Ishikawa (cell line): ENCODE measurements around the gene USP1.

ENCODE experiments used
- CEBPB ChIP-seq: IDR thresholded peaks from 2 replicates; pipeline ENCODE4 v1.6.1; 2012
- CREB1 ChIP-seq: IDR thresholded peaks from 2 replicates; pipeline ENCODE4 v1.6.1; 2012; ENCODE audit warnings: low read depth
- EGR1 ChIP-seq: IDR thresholded peaks from 2 replicates; pipeline ENCODE4 v1.6.1; 2012
- EP300 ChIP-seq: IDR thresholded peaks from 2 replicates; pipeline ENCODE4 v1.6.1; 2012; ENCODE audit warnings: borderline replicate concordance
- FOXM1 ChIP-seq: IDR thresholded peaks from 2 replicates; pipeline ENCODE4 v1.6.1; 2012; ENCODE audit warnings: low read depth, borderline replicate concordance
- NFIC ChIP-seq: IDR thresholded peaks from 2 replicates; pipeline ENCODE4 v1.6.1; 2012
- RAD21 ChIP-seq: IDR thresholded peaks from 2 replicates; pipeline ENCODE4 v1.6.1; 2012; ENCODE audit warnings: low read depth
- TAF1 ChIP-seq: IDR thresholded peaks from 2 replicates; pipeline ENCODE4 v1.6.1; 2012; ENCODE audit warnings: low read depth, mild to moderate bottlenecking
- TCF12 ChIP-seq: IDR thresholded peaks from 2 replicates; pipeline ENCODE4 v1.6.1; 2012; ENCODE audit warnings: low read depth
- TEAD4 ChIP-seq: IDR thresholded peaks from 2 replicates; pipeline ENCODE4 v1.6.1; 2012
- YY1 ChIP-seq: IDR thresholded peaks from 2 replicates; pipeline ENCODE4 v1.6.1; 2012; ENCODE audit warnings: low read depth
- ZBTB7A ChIP-seq: IDR thresholded peaks from 2 replicates; pipeline ENCODE4 v1.6.1; 2012; ENCODE audit warnings: low read depth
- TF ChIP-seq, protein P1 (sequence below): IDR thresholded peaks from 2 replicates; pipeline ENCODE4 v1.6.1; 2012
- TF ChIP-seq, protein P2 (sequence below): IDR thresholded peaks from 2 replicates; pipeline ENCODE4 v1.6.1; 2012; ENCODE audit warnings: low read depth, mild to moderate bottlenecking
- TF ChIP-seq, protein P3 (sequence below): IDR thresholded peaks from 2 replicates; pipeline ENCODE4 v1.6.1; 2012

The USP1 gene

DNA sequence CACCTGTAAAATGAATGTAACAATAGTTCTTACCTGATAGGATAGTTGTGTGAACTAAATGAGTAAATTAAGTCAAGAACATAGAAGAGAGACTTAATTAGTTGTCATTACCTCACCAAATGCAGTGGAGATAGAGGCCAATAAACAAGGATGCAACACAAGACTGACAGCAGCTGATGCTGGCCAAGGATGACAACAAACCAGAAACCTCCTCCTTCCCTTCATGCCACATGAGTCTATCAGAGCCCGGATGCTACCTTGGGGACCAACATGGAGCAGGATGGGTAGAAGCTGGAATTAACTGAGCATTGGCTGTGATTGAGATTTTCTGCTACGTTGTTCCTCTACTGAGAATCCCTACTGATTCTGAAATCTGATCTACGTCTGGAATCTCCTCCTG is 30.3 kb upstream of the USP1 start:
- TF ChIP-seq YY1 (no peak), ZBTB7A (no peak), RAD21 (no peak), TCF12 (no peak)
- TF ChIP-seq, protein P1, sequence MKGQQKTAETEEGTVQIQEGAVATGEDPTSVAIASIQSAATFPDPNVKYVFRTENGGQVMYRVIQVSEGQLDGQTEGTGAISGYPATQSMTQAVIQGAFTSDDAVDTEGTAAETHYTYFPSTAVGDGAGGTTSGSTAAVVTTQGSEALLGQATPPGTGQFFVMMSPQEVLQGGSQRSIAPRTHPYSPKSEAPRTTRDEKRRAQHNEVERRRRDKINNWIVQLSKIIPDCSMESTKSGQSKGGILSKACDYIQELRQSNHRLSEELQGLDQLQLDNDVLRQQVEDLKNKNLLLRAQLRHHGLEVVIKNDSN: no peak

DNA sequence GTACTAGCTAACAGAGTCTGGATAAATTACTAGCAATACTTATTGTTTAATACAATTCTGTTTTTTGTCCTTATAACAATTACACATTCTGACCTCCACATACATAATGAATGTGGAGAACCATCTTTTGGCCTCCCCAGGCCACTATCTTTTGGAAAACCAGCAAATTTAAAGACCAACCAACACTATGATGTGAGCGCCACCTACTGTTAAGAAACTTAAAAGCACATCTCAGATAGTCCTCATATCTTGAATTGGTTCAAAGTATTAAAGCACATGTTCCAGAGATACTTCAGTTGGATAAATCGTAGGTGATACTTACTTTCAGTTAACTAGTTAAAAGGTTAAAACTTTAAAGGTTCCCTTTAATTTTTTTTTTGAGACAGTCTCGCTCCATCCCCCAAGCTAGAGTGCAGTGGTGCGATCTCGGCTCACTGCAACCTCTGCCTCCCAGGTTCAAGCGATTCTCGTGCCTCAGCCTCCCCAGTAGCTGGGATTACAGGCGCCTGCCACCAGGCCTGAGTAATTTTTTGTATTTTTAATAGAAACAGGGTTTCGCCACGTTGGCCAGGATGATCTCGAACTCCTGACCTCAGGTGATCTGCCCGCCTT is 29.3 kb upstream of the USP1 start:
- TF ChIP-seq ZBTB7A: no peak
- peak; percentile 95 for TF ChIP-seq RAD21

DNA sequence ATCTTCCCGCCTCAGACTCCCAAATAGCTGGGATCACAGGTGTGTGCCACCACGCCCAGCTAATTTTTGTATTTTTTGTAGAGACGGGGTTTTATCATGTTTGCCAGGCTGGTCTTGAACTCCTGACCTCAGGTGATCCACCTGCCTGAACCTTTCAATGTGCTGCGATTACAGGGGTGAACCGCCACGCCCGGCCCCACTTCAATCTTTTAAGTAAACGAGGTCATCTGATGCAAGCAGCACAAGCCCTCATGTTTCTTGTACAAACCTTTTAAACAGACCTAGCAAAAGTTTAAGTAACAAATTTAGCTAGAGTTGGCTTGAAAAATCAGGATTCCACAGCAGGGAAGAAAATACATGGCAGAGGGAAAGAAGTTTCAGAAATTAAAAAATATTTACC is 21.2 kb upstream of the USP1 start:
- TF ChIP-seq EGR1: no peak
- TF ChIP-seq ZBTB7A: no peak
- TF ChIP-seq, protein P2, sequence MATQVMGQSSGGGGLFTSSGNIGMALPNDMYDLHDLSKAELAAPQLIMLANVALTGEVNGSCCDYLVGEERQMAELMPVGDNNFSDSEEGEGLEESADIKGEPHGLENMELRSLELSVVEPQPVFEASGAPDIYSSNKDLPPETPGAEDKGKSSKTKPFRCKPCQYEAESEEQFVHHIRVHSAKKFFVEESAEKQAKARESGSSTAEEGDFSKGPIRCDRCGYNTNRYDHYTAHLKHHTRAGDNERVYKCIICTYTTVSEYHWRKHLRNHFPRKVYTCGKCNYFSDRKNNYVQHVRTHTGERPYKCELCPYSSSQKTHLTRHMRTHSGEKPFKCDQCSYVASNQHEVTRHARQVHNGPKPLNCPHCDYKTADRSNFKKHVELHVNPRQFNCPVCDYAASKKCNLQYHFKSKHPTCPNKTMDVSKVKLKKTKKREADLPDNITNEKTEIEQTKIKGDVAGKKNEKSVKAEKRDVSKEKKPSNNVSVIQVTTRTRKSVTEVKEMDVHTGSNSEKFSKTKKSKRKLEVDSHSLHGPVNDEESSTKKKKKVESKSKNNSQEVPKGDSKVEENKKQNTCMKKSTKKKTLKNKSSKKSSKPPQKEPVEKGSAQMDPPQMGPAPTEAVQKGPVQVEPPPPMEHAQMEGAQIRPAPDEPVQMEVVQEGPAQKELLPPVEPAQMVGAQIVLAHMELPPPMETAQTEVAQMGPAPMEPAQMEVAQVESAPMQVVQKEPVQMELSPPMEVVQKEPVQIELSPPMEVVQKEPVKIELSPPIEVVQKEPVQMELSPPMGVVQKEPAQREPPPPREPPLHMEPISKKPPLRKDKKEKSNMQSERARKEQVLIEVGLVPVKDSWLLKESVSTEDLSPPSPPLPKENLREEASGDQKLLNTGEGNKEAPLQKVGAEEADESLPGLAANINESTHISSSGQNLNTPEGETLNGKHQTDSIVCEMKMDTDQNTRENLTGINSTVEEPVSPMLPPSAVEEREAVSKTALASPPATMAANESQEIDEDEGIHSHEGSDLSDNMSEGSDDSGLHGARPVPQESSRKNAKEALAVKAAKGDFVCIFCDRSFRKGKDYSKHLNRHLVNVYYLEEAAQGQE: no peak
- no peak for TF ChIP-seq RAD21
- no peak for TF ChIP-seq EP300
- TF ChIP-seq, protein P1: no peak

DNA sequence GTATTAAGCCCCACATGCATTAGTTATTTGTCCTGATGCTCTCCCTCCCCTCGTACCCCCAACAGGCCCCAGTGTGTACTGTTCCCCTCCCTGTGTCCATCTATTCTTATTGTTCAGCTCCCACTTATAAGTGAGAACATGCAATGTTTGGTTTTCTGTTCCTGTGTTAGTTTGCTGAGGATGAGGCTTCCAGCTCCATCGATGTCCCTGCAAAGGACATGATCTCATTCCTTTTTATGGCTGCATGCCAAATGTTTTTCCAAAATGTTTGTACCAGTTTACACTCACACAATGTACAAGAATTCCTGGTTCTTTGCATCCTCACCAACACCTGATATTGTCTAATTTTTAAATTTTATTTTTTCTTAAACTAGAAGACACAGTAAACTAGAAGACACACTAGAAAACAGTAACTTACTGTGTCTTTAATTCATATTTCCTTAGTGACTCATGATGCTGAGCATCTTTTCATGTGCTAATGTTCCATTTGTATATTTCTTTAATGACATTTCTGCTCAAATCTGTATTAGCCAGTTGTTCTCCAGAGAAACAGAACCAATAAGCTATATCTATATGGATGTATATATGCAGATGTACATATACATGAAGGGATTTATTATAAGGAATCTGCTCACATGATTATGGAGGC is 19.4 kb upstream of the USP1 start:
- no peak for TF ChIP-seq CREB1
- no peak for TF ChIP-seq YY1
- no peak for TF ChIP-seq TAF1
- TF ChIP-seq EGR1: no peak
- TF ChIP-seq CEBPB: no peak
- no peak for TF ChIP-seq TEAD4
- no peak for TF ChIP-seq RAD21
- TF ChIP-seq, protein P3, sequence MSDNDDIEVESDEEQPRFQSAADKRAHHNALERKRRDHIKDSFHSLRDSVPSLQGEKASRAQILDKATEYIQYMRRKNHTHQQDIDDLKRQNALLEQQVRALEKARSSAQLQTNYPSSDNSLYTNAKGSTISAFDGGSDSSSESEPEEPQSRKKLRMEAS: no peak

DNA sequence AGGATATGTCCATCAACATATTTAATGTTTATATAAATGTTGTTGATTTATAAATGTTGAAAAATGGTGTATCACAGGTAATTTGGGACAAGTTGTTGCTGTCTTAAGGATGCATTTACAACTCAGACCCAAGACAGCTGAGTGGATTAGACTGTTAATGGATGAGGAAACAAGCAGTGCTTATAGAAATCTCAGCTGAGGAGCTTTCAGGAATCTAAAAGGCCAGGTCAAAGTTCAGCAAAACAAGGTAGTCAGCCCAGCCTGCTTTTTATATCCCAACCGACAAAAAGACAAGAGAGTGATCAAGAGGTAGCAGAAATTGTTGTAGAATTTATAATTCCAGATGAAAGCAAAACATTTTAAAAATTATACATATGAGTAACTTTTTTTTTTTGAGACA is 16.6 kb upstream of the USP1 start:
- TF ChIP-seq CREB1 (no peak), EP300 (no peak), TEAD4 (no peak), NFIC (no peak), ZBTB7A (no peak), FOXM1 (no peak), RAD21 (no peak), TAF1 (no peak), CEBPB (no peak), YY1 (no peak), TCF12 (no peak), EGR1 (no peak)
- TF ChIP-seq, protein P2: no peak
- TF ChIP-seq, protein P3: no peak
- TF ChIP-seq, protein P1: no peak

DNA sequence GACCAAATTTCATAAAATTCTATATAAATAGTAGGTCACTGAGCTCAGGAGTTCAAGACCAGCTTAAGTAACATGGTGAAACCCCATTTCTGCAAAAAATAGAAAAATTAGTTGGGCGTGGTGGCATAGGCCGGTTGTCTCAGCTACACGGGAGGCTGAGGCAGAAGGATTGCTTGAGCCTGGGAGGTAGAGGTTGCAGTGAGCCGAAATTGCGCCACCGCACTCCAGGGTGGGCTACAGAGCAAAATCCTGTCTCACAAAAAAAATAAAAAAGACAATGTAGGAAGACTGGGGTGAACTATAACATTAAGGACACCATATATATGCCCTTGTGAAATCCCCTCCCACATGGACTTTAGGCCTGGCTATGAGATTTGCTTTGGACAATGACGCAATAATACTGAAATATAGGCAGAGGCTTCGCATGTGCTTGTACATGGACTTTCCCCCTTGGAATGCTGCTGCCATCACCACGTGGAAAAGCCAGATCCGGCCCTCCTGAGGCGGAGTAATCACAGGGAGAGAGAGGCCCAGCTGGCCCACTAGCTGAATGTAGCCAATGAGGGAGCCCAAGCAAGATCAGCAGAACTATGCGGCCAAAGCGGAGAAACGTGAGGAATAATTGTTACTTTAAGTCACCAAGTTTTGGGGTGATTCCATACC is 13.1 kb upstream of the USP1 start:
- TF ChIP-seq CEBPB (no peak), TEAD4 (no peak), ZBTB7A (no peak), EGR1 (no peak), RAD21 (no peak), NFIC (no peak), CREB1 (no peak)
- TF ChIP-seq, protein P2: no peak
- TF ChIP-seq, protein P1: no peak
- TF ChIP-seq, protein P3: no peak
